Neural progenitor cell (in vitro differentiated cells): ENCODE results near the gene ZBTB20. TPM values are rescaled to one million over a fixed set of nuclear protein-coding genes. Genes with fewer than 3 reads are reported as not detected.

Experiments used
- DNase-seq: peaks from one replicate; pipeline ENCODE4 v3.0.0-alpha.2; 2016; ENCODE audit warnings: low spot score
- H2AFZ ChIP-seq: fragments of 200-600 bp; sonication (generic); replicated peaks from 2 replicates; pipeline ENCODE4 v1.6.1; 2016; ENCODE audit warnings: antibody characterized with exemption
- H3F3A ChIP-seq: fragments of 200-600 bp; sonication (generic); 2 replicates; pipeline ENCODE4 v1.6.1; 2016; ENCODE audit warnings: antibody characterized with exemption, low read depth
- H3K27ac ChIP-seq: fragments of 200-600 bp; sonication (generic); 2 replicates; pipeline ENCODE4 v1.5.1; 2016; ENCODE audit warnings: mild to moderate bottlenecking
- H3K27me3 ChIP-seq: fragments of 200-600 bp; sonication (generic); 2 replicates; pipeline ENCODE4 v1.6.1; 2016; ENCODE audit warnings: mild to moderate bottlenecking, moderate library complexity
- H3K36me3 ChIP-seq: fragments of 200-600 bp; sonication (generic); 2 replicates; pipeline ENCODE4 v1.5.1; 2016
- H3K4me1 ChIP-seq: fragments of 200-600 bp; sonication (generic); 2 replicates; pipeline ENCODE4 v1.6.1; 2016; ENCODE audit warnings: mixed run types
- H3K4me2 ChIP-seq: fragments of 200-600 bp; sonication (generic); 2 replicates; pipeline ENCODE4 v1.6.1; 2016
- H3K4me3 ChIP-seq: fragments of 200-600 bp; sonication (generic); 2 replicates; pipeline ENCODE4 v1.5.1; 2016
- H3K79me2 ChIP-seq: fragments of 200-600 bp; sonication (generic); 2 replicates; pipeline ENCODE4 v1.6.1; 2016; ENCODE audit warnings: low read depth
- H3K9ac ChIP-seq: fragments of 200-600 bp; sonication (generic); 2 replicates; pipeline ENCODE4 v1.6.1; 2016
- H3K9me3 ChIP-seq: fragments of 200-600 bp; sonication (generic); 2 replicates; pipeline ENCODE4 v1.5.1; 2016; ENCODE audit warnings: low read depth
- H4K20me1 ChIP-seq: fragments of 200-600 bp; sonication (generic); 2 replicates; pipeline ENCODE4 v1.6.1; 2016; ENCODE audit warnings: low read depth
- H3K27ac Mint-ChIP-seq: 3 replicates; pipeline ENCODE4 v1.8.0; 2021; ENCODE audit warnings: mixed read lengths
- H3K27me3 Mint-ChIP-seq: 2 replicates; pipeline ENCODE4 v1.8.0; 2022; ENCODE audit warnings: low read depth, mild to moderate bottlenecking, inconsistent platforms, moderate library complexity, mixed read lengths; ENCODE audit not compliant: insufficient read depth
- H3K36me3 Mint-ChIP-seq: 3 replicates; pipeline ENCODE4 v1.8.0; 2021; ENCODE audit warnings: mixed read lengths
- H3K4me1 Mint-ChIP-seq: 3 replicates; pipeline ENCODE4 v1.8.0; 2021; ENCODE audit warnings: mixed read lengths
- H3K4me3 Mint-ChIP-seq: 3 replicates; pipeline ENCODE4 v1.8.0; 2021; ENCODE audit warnings: mild to moderate bottlenecking, moderate library complexity, mixed read lengths
- H3K9me3 Mint-ChIP-seq: 3 replicates; pipeline ENCODE4 v1.8.0; 2020; ENCODE audit warnings: mixed read lengths
- CTCF ChIP-seq: fragments of 200-600 bp; sonication (generic); IDR thresholded peaks from 2 replicates; pipeline ENCODE4 v1.5.1; 2017; ENCODE audit warnings: antibody characterized with exemption, mild to moderate bottlenecking
- EZH2 ChIP-seq: fragments of 200-600 bp; sonication (generic); IDR thresholded peaks from 2 replicates; pipeline ENCODE4 v1.6.1; 2017; ENCODE audit warnings: antibody characterized with exemption, mild to moderate bottlenecking, moderate library complexity
- EZH2phosphoT487 ChIP-seq: fragments of 200-600 bp; sonication (generic); IDR thresholded peaks from 2 replicates; pipeline ENCODE4 v1.6.1; 2017; ENCODE audit warnings: antibody characterized with exemption
- total RNA-seq: library from RNA; depleted of rRNA; stranded (reverse); fragments of >200 nt; gene quantifications from 2 replicates; pipeline ENCODE4 v1.2.3, GENCODE V29; 2015; ENCODE audit warnings: low replicate concordance

Gene ZBTB20
- total RNA-seq, 1 donor from 2014 or later = 1.9 TPM

GRCh38 chr3:114864970-114865369 is 282.1 kb downstream of the ZBTB20 start:
- DNase-seq = no peak
- no peak overlapping the region for H3K9ac ChIP-seq
- no peaks in the 10 kb centered on the region for H3K36me3 Mint-ChIP-seq
- H3K79me2 ChIP-seq = no peaks in the 10 kb centered on the region
- H3K27me3 Mint-ChIP-seq = no peaks in the 10 kb centered on the region
- H4K20me1 ChIP-seq = no peaks in the 10 kb centered on the region
- no peak overlapping the region for H3K4me3 ChIP-seq
- no peak overlapping the region for H3K27ac Mint-ChIP-seq
- no peaks in the 10 kb centered on the region for H3K4me1 Mint-ChIP-seq
- H3K36me3 ChIP-seq = no peaks in the 10 kb centered on the region
- H3K27me3 ChIP-seq = no peaks in the 10 kb centered on the region
- H3K4me1 ChIP-seq = peaks cover 10% of the 10 kb centered on the region
- no peaks in the 10 kb centered on the region for H3K9me3 Mint-ChIP-seq
- no peak overlapping the region for H3K27ac ChIP-seq
- no peaks in the 10 kb centered on the region for H3K9me3 ChIP-seq
- no peak for TF ChIP-seq EZH2phosphoT487
- no peak for TF ChIP-seq CTCF
- no peak for TF ChIP-seq EZH2
- H2AFZ ChIP-seq = no peak overlapping the region
- H3K4me2 ChIP-seq = no peak overlapping the region
- no peak overlapping the region for H3K4me3 Mint-ChIP-seq
- no peaks in the 10 kb centered on the region for H3F3A ChIP-seq

- Histone ChIP-seq H2AFZ (no peak overlapping the region), H3K36me3 (no peaks in the 10 kb centered on the region), H3K79me2 (no peaks in the 10 kb centered on the region), H4K20me1 (no peaks in the 10 kb centered on the region), H3K27ac (no peak overlapping the region), H3K4me3 (no peak overlapping the region), H3K4me1 (peaks cover 10% of the 10 kb centered on the region), H3K4me2 (no peak overlapping the region), H3F3A (no peaks in the 10 kb centered on the region), H3K9me3 (no peaks in the 10 kb centered on the region), H3K9ac (no peak overlapping the region), H3K27me3 (no peaks in the 10 kb centered on the region)
- H3K9me3 Mint-ChIP-seq = no peaks in the 10 kb centered on the region
- no peaks in the 10 kb centered on the region for H3K4me1 Mint-ChIP-seq
- no peak for DNase-seq
- H3K27me3 Mint-ChIP-seq = no peaks in the 10 kb centered on the region
- no peak overlapping the region for H3K4me3 Mint-ChIP-seq
- no peak overlapping the region for H3K27ac Mint-ChIP-seq
- TF ChIP-seq EZH2phosphoT487 = no peak
- no peak for TF ChIP-seq CTCF
- TF ChIP-seq EZH2 = no peak
- H3K36me3 Mint-ChIP-seq = no peaks in the 10 kb centered on the region
Observed at GRCh38 chr3:114863848-114864247, 283.2 kb downstream of the ZBTB20 start.

- Mint-ChIP-seq H3K27me3 (no peaks in the 10 kb centered on the region), H3K4me3 (no peak overlapping the region), H3K9me3 (no peaks in the 10 kb centered on the region), H3K4me1 (peaks cover 11% of the 10 kb centered on the region), H3K36me3 (no peaks in the 10 kb centered on the region), H3K27ac (no peak overlapping the region)
- Histone ChIP-seq H3K9me3 (no peaks in the 10 kb centered on the region), H3K27ac (no peak overlapping the region), H3F3A (no peaks in the 10 kb centered on the region), H3K4me2 (no peak overlapping the region), H3K79me2 (no peaks in the 10 kb centered on the region), H3K9ac (no peak overlapping the region), H3K36me3 (no peaks in the 10 kb centered on the region), H4K20me1 (no peaks in the 10 kb centered on the region), H2AFZ (no peak overlapping the region), H3K4me3 (no peak overlapping the region), H3K27me3 (no peaks in the 10 kb centered on the region), H3K4me1 (peaks cover 18% of the 10 kb centered on the region)
- no peak for DNase-seq
- TF ChIP-seq EZH2phosphoT487 = no peak
- TF ChIP-seq CTCF = no peak
- no peak for TF ChIP-seq EZH2
Observed at GRCh38 chr3:114861666-114862065, 285.4 kb downstream of the ZBTB20 start.
